ENCODE data around the gene LCORL.

Gene LCORL

GRCh38 chr4:17968721-17969120 is 52.8 kb downstream of the LCORL start:
- no peaks in the 10 kb centered on the region for H4K20me1 ChIP-seq (ENCODE audit: control insufficient read depth, insufficient read depth, low read depth, low read length)
- no peak overlapping the region for H3K27ac ChIP-seq (ENCODE audit: low read depth, low read length)
- H3F3A ChIP-seq (ENCODE audit: control insufficient read depth, insufficient read depth) = no peaks in the 10 kb centered on the region
- no peaks in the 10 kb centered on the region for H3K9me3 ChIP-seq (ENCODE audit: control insufficient read depth, insufficient read depth, low read length)
- H3K36me3 ChIP-seq (ENCODE audit: control insufficient read depth, low read length) = peaks cover 13% of the 10 kb centered on the region
- no peak overlapping the region for H3K4me2 ChIP-seq (ENCODE audit: low read length)
- no peak for TF ChIP-seq CTCF (IDR thresholded peaks at IDR 0.05; ENCODE audit: low read depth, low read length, poor library complexity, severe bottlenecking)
- TF ChIP-seq EZH2phosphoT487 (IDR thresholded peaks at IDR 0.05; ENCODE audit: borderline replicate concordance, low read length) = no peak
- no peaks in the 10 kb centered on the region for H3K9me2 ChIP-seq (replicated peaks; ENCODE audit: control insufficient read depth, low read length)
- H3K79me2 ChIP-seq (ENCODE audit: control insufficient read depth, low read length) = peaks cover 69% of the 10 kb centered on the region
- no peak overlapping the region for H3K4me3 ChIP-seq (ENCODE audit: low read length)
- H3K4me1 ChIP-seq (ENCODE audit: control insufficient read depth, low read length) = no peaks in the 10 kb centered on the region
- H3K27me3 ChIP-seq (ENCODE audit: control insufficient read depth, low read length) = no peaks in the 10 kb centered on the region

- peaks cover 61% of the 10 kb centered on the region for H3K79me2 ChIP-seq (ENCODE audit: control insufficient read depth, low read length)
- H3K9me3 ChIP-seq (ENCODE audit: control insufficient read depth, insufficient read depth, low read length) = no peaks in the 10 kb centered on the region
- no peaks in the 10 kb centered on the region for H3K4me1 ChIP-seq (ENCODE audit: control insufficient read depth, low read length)
- H3K36me3 ChIP-seq (ENCODE audit: control insufficient read depth, low read length) = peaks cover 20% of the 10 kb centered on the region
- TF ChIP-seq CTCF (IDR thresholded peaks at IDR 0.05; ENCODE audit: low read depth, low read length, poor library complexity, severe bottlenecking) (no peak), EZH2phosphoT487 (IDR thresholded peaks at IDR 0.05; ENCODE audit: borderline replicate concordance, low read length) (no peak)
- no peak overlapping the region for H3K27ac ChIP-seq (ENCODE audit: low read depth, low read length)
- H3K4me3 ChIP-seq (ENCODE audit: low read length) = no peak overlapping the region
- no peaks in the 10 kb centered on the region for H3K9me2 ChIP-seq (replicated peaks; ENCODE audit: control insufficient read depth, low read length)
- H3K4me2 ChIP-seq (ENCODE audit: low read length) = no peak overlapping the region
- no peaks in the 10 kb centered on the region for H3F3A ChIP-seq (ENCODE audit: control insufficient read depth, insufficient read depth)
- H4K20me1 ChIP-seq (ENCODE audit: control insufficient read depth, insufficient read depth, low read depth, low read length) = no peaks in the 10 kb centered on the region
- no peaks in the 10 kb centered on the region for H3K27me3 ChIP-seq (ENCODE audit: control insufficient read depth, low read length)
Observed at GRCh38 chr4:17967078-17967477, 54.5 kb downstream of the LCORL start.

- no peaks in the 10 kb centered on the region for H3F3A ChIP-seq (ENCODE audit: control insufficient read depth, insufficient read depth)
- peaks cover 27% of the 10 kb centered on the region for H3K36me3 ChIP-seq (ENCODE audit: control insufficient read depth, low read length)
- no peaks in the 10 kb centered on the region for H3K4me1 ChIP-seq (ENCODE audit: control insufficient read depth, low read length)
- H3K9me2 ChIP-seq (replicated peaks; ENCODE audit: control insufficient read depth, low read length) = no peaks in the 10 kb centered on the region
- H3K79me2 ChIP-seq (ENCODE audit: control insufficient read depth, low read length) = peaks cover 59% of the 10 kb centered on the region
- H3K4me3 ChIP-seq (ENCODE audit: low read length) = no peak overlapping the region
- no peak overlapping the region for H3K27ac ChIP-seq (ENCODE audit: low read depth, low read length)
- no peaks in the 10 kb centered on the region for H3K27me3 ChIP-seq (ENCODE audit: control insufficient read depth, low read length)
- H4K20me1 ChIP-seq (ENCODE audit: control insufficient read depth, insufficient read depth, low read depth, low read length) = no peaks in the 10 kb centered on the region
- no peaks in the 10 kb centered on the region for H3K9me3 ChIP-seq (ENCODE audit: control insufficient read depth, insufficient read depth, low read length)
- TF ChIP-seq EZH2phosphoT487 (IDR thresholded peaks at IDR 0.05; ENCODE audit: borderline replicate concordance, low read length) (no peak), CTCF (IDR thresholded peaks at IDR 0.05; ENCODE audit: low read depth, low read length, poor library complexity, severe bottlenecking) (no peak)
- no peak overlapping the region for H3K4me2 ChIP-seq (ENCODE audit: low read length)
Observed at GRCh38 chr4:17966312-17966711, 55.2 kb downstream of the LCORL start.

- TF ChIP-seq CTCF (IDR thresholded peaks at IDR 0.05; ENCODE audit: low read depth, low read length, poor library complexity, severe bottlenecking) = no peak
- TF ChIP-seq EZH2phosphoT487 (IDR thresholded peaks at IDR 0.05; ENCODE audit: borderline replicate concordance, low read length) = no peak
- H4K20me1 ChIP-seq (ENCODE audit: control insufficient read depth, insufficient read depth, low read depth, low read length) = no peaks in the 10 kb centered on the region
- H3K4me3 ChIP-seq (ENCODE audit: low read length) = no peak overlapping the region
- no peaks in the 10 kb centered on the region for H3F3A ChIP-seq (ENCODE audit: control insufficient read depth, insufficient read depth)
- H3K79me2 ChIP-seq (ENCODE audit: control insufficient read depth, low read length) = peaks cover 46% of the 10 kb centered on the region
- H3K9me3 ChIP-seq (ENCODE audit: control insufficient read depth, insufficient read depth, low read length) = no peaks in the 10 kb centered on the region
- no peaks in the 10 kb centered on the region for H3K9me2 ChIP-seq (replicated peaks; ENCODE audit: control insufficient read depth, low read length)
- no peak overlapping the region for H3K27ac ChIP-seq (ENCODE audit: low read depth, low read length)
- H3K4me2 ChIP-seq (ENCODE audit: low read length) = no peak overlapping the region
- no peaks in the 10 kb centered on the region for H3K27me3 ChIP-seq (ENCODE audit: control insufficient read depth, low read length)
- H3K36me3 ChIP-seq (ENCODE audit: control insufficient read depth, low read length) = peaks cover 36% of the 10 kb centered on the region
- no peaks in the 10 kb centered on the region for H3K4me1 ChIP-seq (ENCODE audit: control insufficient read depth, low read length)
Observed at GRCh38 chr4:17964576-17964975, 57.0 kb downstream of the LCORL start.
